K562 (cell line): ENCODE measurements around the gene MED29. TPM values are rescaled to one million over a fixed set of nuclear protein-coding genes. Genes with fewer than 3 reads are reported as not detected.

ENCODE experiments used
- EP300 ChIP-seq: IDR thresholded peaks from 2 replicates; pipeline ENCODE4 v1.6.1; 2012; ENCODE audit warnings: low read length, improper control_type of control experiment
- FOS ChIP-seq: IDR thresholded peaks from 3 replicates; pipeline ENCODE4 v1.6.1; 2011; ENCODE audit not compliant: insufficient read length; ENCODE audit errors: extremely low read depth
- GABPA ChIP-seq: fragments of 200-800 bp; sonication (Bioruptor generic); conservative IDR thresholded peaks from 2 replicates; pipeline ENCODE4 v1.6.1; 2016; ENCODE audit warnings: low read depth, missing genetic modification characterization, missing compliant biosample characterization
- HSF4 ChIP-seq: fragments of 250-450 bp; sonication (Bioruptor Pico); IDR thresholded peaks from 2 replicates; pipeline ENCODE4 v2.1.2; 2022; ENCODE audit warnings: mild to moderate bottlenecking, moderate library complexity, borderline replicate concordance
- MAZ ChIP-seq, 2 experiments: fragments of 450-650 bp in 1 of 2; sonication (generic) in 1 of 2; formaldehyde crosslinking; IDR thresholded peaks in 1 of 2; conservative IDR thresholded peaks in 1 of 2; 2 replicates each; pipeline versions ENCODE4 v1.4.0 to v1.5.0; 2020; ENCODE audit warnings: mild to moderate bottlenecking in 1 of 2, missing genetic modification reagents in 1 of 2
- MED1 ChIP-seq: sonication (generic); formaldehyde crosslinking; IDR thresholded peaks from 2 replicates; pipeline ENCODE4 v1.8.1; 2023; ENCODE audit warnings: missing genetic modification reagents, borderline replicate concordance
- MTA1 ChIP-seq: fragments of 450-650 bp; IDR thresholded peaks from 2 replicates; pipeline ENCODE4 v1.6.1; 2017; ENCODE audit warnings: borderline replicate concordance
- MTF1 ChIP-seq: fragments of 250-450 bp; sonication (Bioruptor Pico); IDR thresholded peaks from 2 replicates; pipeline ENCODE4 v1.9.0; 2021; ENCODE audit warnings: moderate library complexity, mild to moderate bottlenecking, inconsistent platforms, borderline replicate concordance
- NFE2 ChIP-seq: IDR thresholded peaks from 2 replicates; pipeline ENCODE4 v1.6.1; 2014; ENCODE audit warnings: antibody characterized with exemption, low read depth
- POLR2G ChIP-seq: fragments of 200-400 bp; formaldehyde crosslinking; IDR thresholded peaks from 2 replicates; pipeline ENCODE4 v1.6.1; 2017; ENCODE audit warnings: low read depth, mild to moderate bottlenecking, antibody characterized with exemption, low read length, moderate library complexity
- RBM34 ChIP-seq: fragments of 200-400 bp; formaldehyde crosslinking; IDR thresholded peaks from 2 replicates; pipeline ENCODE4 v1.6.1; 2018; ENCODE audit warnings: low read length, borderline replicate concordance; ENCODE audit not compliant: insufficient read depth
- SMAD4 ChIP-seq: fragments of 250-450 bp; sonication (Bioruptor Pico); conservative IDR thresholded peaks from 2 replicates; pipeline ENCODE4 v1.8.0; 2021; ENCODE audit warnings: inconsistent platforms, mild to moderate bottlenecking, moderate library complexity
- SMARCB1 ChIP-seq: IDR thresholded peaks from 2 replicates; pipeline ENCODE4 v1.6.1; 2011; ENCODE audit warnings: improper control_type of control experiment, low read depth; ENCODE audit not compliant: insufficient read length
- SPI1 ChIP-seq: IDR thresholded peaks from 2 replicates; pipeline ENCODE4 v1.6.1; 2011; ENCODE audit warnings: low read depth, low read length, control low read depth, borderline replicate concordance
- SRSF7 ChIP-seq: fragments of 200-400 bp; formaldehyde crosslinking; optimal IDR thresholded peaks from 2 replicates; pipeline ENCODE3; 2017; ENCODE audit warnings: mild to moderate bottlenecking, low read depth, low read length
- TAF7 ChIP-seq: fragments of 450-650 bp; IDR thresholded peaks from 2 replicates; pipeline ENCODE4 v1.6.1; 2016; ENCODE audit warnings: missing genetic modification characterization, missing compliant biosample characterization
- TARDBP ChIP-seq: fragments of 450-650 bp; IDR thresholded peaks from 2 replicates; pipeline ENCODE4 v1.6.1; 2016
- TCF7 ChIP-seq: sonication (generic); IDR thresholded peaks from 2 replicates; pipeline ENCODE4 v1.6.1; 2016; ENCODE audit warnings: antibody characterized with exemption, borderline replicate concordance
- ZC3H8 ChIP-seq: fragments of 450-650 bp; IDR thresholded peaks from 2 replicates; pipeline ENCODE4 v1.6.1; 2017
- ZEB2 ChIP-seq: fragments of 450-650 bp; IDR thresholded peaks from 2 replicates; pipeline ENCODE4 v1.6.1; 2016
- polyA plus RNA-seq, 8 experiments: library from polyadenylated mRNA; depleted of rRNA in 4 of 8; stranded (reverse) in 5 of 8; unstranded in 3 of 8; fragments of >200 nt; fragmentation: Nextera tagmentation in 2 of 8; fragmentation: Illumina TruSeq in 1 of 8; extraction: Ambion mirVana in 2 of 8; extraction: Trizol in 1 of 8; gene quantifications; 2 replicates each; pipeline versions ENCODE4 v1.2.1 to v1.2.3, GENCODE V29; 2011 to 2014; ENCODE audit warnings: inconsistent platforms in 1 of 8, missing spikeins in 1 of 8
- total RNA-seq, 7 experiments: library from RNA; depleted of rRNA in 6 of 7; stranded (reverse); fragments of >200 nt in 6 of 7; fragmentation: Illumina TruSeq in 2 of 7; extraction: Trizol in 2 of 7; gene quantifications; 2 replicates each; pipeline versions ENCODE4 v1.2.1 to v1.2.3, GENCODE V29; 2011 to 2021; ENCODE audit warnings: low replicate concordance in 1 of 7
- TF ChIP-seq, protein P1 (sequence below): sonication (generic); formaldehyde crosslinking; IDR thresholded peaks from 2 replicates; pipeline ENCODE4 v1.8.0; 2023; ENCODE audit warnings: missing genetic modification reagents, mild to moderate bottlenecking, borderline replicate concordance
- TF ChIP-seq, protein P2 (sequence below): sonication (generic); formaldehyde crosslinking; IDR thresholded peaks from 2 replicates; pipeline ENCODE4 v1.9.0; 2022; ENCODE audit warnings: mild to moderate bottlenecking, missing genetic modification reagents
- TF ChIP-seq, protein P3 (sequence below): sonication (generic); formaldehyde crosslinking; IDR thresholded peaks from 2 replicates; pipeline ENCODE4 v1.8.0; 2022; ENCODE audit warnings: mild to moderate bottlenecking, low read depth, missing genetic modification reagents

MED29 gene
- total and polyA plus RNA-seq, 9 of the 15 experiments (the other 6 are each of a cell fraction or from before 2014, with no cell fraction given): 1.8 to 22.6 (median 12.4) TPM

DNA sequence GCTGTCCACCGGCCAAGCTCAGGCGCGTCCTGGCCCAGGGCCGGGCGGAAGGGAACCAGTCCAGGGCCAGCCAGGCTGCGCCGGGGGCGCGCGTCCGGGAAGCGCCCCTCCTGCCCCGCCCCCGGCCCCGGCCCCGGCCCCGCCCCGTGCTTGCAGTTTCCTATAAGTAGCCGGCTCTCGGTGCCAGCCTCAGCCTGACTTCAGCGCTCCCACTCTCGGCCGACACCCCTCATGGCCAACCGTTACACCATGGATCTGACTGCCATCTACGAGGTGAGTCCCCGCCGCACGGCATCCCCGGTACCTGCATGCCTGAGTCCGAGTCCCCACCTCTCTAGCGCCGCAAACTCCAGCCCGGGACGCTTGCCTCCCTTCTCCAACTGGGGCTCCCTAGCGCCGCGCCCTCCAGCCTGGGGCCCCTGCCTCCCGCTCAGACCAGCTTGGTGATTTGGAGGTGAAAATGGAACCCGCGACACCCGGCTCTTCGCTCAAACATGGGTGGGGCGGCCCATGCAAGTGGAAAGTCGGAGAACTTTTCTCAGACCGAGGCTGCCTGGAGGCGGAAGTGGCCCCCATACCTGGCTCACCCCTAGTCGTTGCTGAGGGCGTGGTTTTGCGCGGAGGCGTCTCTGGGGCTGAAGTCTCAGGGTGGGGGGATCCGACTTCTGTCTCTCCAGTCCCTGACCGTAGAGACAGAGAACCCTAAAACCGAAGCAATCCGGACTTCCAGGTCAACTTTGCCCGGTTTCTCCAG lies 15.7 kb downstream of the MED29 start, which contains the start of gene ZFP36 (continued):
- TF ChIP-seq MAZ (CRISPR knock-in tag; conservative IDR thresholded peaks at IDR 0.05 in 1 of 2, IDR thresholded peaks at IDR 0.05 in 1 of 2) (peak; percentile 72 to 73), FOS (no peak), RBM34 (no peak), HSF4 (CRISPR knock-in tag) (no peak), MTA1 (no peak), POLR2G (peak; percentile 97), ZC3H8 (no peak), MTF1 (CRISPR knock-in tag) (no peak), TAF7 (tag) (peak; percentile 49; the same call in 1 of the 2 replicates), SRSF7 (no peak), SPI1 (peak; percentile 67; the same call in 1 of the 2 replicates), TCF7 (peak; percentile 50; the same call in 1 of the 2 replicates), NFE2 (no peak), GABPA (tag) (peak; percentile 71; the same call in 1 of the 2 replicates), MED1 (CRISPR knock-in tag) (no peak), EP300 (no peak), TARDBP (no peak), SMAD4 (0 out of 2 replicates have a peak, but pooled peaks have one; percentile 4), SMARCB1 (no peak), ZEB2 (no peak)
- TF ChIP-seq, protein P1, sequence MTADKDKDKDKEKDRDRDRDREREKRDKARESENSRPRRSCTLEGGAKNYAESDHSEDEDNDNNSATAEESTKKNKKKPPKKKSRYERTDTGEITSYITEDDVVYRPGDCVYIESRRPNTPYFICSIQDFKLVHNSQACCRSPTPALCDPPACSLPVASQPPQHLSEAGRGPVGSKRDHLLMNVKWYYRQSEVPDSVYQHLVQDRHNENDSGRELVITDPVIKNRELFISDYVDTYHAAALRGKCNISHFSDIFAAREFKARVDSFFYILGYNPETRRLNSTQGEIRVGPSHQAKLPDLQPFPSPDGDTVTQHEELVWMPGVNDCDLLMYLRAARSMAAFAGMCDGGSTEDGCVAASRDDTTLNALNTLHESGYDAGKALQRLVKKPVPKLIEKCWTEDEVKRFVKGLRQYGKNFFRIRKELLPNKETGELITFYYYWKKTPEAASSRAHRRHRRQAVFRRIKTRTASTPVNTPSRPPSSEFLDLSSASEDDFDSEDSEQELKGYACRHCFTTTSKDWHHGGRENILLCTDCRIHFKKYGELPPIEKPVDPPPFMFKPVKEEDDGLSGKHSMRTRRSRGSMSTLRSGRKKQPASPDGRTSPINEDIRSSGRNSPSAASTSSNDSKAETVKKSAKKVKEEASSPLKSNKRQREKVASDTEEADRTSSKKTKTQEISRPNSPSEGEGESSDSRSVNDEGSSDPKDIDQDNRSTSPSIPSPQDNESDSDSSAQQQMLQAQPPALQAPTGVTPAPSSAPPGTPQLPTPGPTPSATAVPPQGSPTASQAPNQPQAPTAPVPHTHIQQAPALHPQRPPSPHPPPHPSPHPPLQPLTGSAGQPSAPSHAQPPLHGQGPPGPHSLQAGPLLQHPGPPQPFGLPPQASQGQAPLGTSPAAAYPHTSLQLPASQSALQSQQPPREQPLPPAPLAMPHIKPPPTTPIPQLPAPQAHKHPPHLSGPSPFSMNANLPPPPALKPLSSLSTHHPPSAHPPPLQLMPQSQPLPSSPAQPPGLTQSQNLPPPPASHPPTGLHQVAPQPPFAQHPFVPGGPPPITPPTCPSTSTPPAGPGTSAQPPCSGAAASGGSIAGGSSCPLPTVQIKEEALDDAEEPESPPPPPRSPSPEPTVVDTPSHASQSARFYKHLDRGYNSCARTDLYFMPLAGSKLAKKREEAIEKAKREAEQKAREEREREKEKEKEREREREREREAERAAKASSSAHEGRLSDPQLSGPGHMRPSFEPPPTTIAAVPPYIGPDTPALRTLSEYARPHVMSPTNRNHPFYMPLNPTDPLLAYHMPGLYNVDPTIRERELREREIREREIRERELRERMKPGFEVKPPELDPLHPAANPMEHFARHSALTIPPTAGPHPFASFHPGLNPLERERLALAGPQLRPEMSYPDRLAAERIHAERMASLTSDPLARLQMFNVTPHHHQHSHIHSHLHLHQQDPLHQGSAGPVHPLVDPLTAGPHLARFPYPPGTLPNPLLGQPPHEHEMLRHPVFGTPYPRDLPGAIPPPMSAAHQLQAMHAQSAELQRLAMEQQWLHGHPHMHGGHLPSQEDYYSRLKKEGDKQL (CRISPR knock-in tag): peak; percentile 58; the same call in 1 of the 2 replicates
- TF ChIP-seq, protein P2, sequence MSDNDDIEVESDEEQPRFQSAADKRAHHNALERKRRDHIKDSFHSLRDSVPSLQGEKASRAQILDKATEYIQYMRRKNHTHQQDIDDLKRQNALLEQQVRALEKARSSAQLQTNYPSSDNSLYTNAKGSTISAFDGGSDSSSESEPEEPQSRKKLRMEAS (CRISPR knock-in tag): peak; percentile 51
- TF ChIP-seq, protein P3, sequence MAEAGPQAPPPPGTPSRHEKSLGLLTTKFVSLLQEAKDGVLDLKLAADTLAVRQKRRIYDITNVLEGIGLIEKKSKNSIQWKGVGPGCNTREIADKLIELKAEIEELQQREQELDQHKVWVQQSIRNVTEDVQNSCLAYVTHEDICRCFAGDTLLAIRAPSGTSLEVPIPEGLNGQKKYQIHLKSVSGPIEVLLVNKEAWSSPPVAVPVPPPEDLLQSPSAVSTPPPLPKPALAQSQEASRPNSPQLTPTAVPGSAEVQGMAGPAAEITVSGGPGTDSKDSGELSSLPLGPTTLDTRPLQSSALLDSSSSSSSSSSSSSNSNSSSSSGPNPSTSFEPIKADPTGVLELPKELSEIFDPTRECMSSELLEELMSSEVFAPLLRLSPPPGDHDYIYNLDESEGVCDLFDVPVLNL: peak; percentile 24; the same call in 1 of the 2 replicates
